ENCODE results near the gene TAAR2.
"Not testable (repeated sequence)": the region's sequence is repeated elsewhere in the genome, so short reads cannot be mapped to it uniquely, and the experiment has no call there.

TAAR2 gene

DNA sequence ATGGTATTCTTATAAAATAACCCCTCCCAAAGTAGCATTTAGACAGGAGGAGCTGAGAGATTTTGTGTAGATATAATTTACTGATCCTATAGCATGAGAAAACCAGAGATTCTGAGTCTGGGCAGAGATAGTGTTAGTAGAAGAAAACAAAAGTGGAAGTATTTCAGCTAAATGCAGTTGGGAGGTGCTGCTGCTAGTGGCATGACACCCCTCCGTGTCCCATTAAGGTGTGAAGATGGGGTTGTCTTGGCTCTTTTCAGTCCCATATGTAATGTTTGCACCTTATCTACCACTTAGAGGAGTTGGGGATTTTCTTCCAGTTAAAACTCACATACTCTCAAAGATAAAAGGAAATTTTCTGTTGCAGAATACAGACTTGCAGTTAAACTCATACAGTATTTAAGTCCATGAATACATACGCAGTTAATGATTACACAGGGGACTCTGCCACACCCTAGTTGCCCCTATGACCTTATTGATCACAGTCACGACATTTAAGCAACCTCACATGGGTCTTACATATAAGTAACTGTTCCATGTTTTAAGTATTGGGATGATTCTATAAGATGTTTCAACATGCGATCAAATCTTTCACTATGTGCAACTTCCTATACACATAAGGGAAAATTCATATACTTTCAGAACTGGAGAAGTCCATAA, 11.5 kb downstream of the TAAR2 start:
- no peak for DNase-seq (ENCODE audit: low read depth in 2 of 2)

- no peak for DNase-seq (ENCODE audit: low read depth in 2 of 2)
Observed at GRCh38 chr6:132611616-132612015, 12.5 kb downstream of the TAAR2 start.

- DNase-seq (ENCODE audit: low read depth in 2 of 2) = no peak
Observed at GRCh38 chr6:132607544-132608233, 16.4 kb downstream of the TAAR2 start.

- no peak for DNase-seq (ENCODE audit: low read depth in 2 of 2)
Observed at GRCh38 chr6:132604635-132605152, 19.4 kb downstream of the TAAR2 start.

DNA sequence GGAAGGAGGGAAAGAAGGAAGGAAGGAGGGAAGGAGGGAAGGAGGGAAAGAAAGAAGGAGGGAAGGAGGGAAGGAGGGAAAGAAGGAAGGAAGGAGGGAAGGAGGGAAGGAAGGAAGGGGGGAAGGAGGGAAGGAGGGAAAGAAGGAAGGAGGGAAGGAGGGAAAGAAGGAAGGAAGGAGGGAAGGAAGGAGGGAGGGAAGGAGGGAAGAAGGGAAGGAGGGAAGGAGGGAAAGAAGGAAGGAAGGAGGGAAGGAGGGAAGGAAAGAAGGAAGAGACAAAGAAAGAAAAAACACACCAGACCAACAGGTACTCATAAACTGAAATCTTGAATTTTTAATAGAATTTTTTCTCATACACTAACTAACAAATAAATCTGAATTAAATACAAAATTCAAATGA, 23.2 kb downstream of the TAAR2 start:
- DNase-seq (ENCODE audit: low read depth in 2 of 2) = not testable (repeated sequence)

GRCh38 chr6:132598473-132598872, 25.6 kb downstream of the TAAR2 start:
- DNase-seq (ENCODE audit: low read depth in 2 of 2) = no peak

DNA sequence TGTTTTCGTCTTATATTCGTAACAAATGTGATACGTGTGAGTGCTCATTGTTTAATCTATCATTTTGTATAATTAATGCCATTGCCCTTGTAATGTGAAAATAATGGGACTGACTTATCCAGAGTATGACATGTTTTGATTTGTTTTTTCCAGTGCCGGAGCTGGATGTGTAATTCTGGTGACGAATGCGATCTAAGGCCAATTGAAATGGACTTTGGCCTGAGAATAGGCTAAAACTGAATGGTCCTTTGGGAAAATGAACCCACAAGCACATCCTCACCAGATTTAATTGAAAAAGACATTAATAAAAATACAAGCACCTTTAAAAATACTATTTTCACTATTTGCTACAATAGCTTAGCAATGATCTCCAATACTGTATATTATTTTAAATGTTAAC, 27.9 kb downstream of the TAAR2 start:
- no peak for DNase-seq (ENCODE audit: low read depth in 2 of 2)

DNA sequence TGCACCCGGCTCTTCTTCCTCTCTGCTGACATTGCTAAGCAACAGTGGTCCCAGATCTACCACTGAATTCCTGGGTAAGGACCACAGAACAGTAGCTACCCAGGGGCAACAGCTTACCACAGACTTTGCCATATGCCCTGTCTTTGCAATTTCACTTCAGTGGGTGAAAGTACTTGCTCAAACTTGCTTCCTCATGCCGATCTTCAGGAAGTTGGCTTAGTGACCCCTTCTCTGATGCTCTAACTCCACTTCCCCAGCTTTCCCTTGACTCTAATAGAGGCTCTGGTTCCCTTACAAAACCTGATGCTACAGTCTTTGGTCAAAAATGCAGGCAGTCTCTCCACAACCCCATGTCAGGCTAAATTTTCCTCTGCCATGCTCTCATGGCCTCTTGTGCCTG, 31.2 kb downstream of the TAAR2 start:
- no peak for DNase-seq (ENCODE audit: low read depth in 2 of 2)

GRCh38 chr6:132590362-132590761, 33.7 kb downstream of the TAAR2 start:
- DNase-seq (ENCODE audit: low read depth in 2 of 2) = no peak

- no peak for DNase-seq (ENCODE audit: low read depth in 2 of 2)
Observed at GRCh38 chr6:132589454-132589853, 34.6 kb downstream of the TAAR2 start, which contains the start of gene TAAR5. Gene TAAR5, minus strand, starts transcription at chr6:132589741. Its CDS starts 55 bp downstream, at chr6:132589686.

DNA sequence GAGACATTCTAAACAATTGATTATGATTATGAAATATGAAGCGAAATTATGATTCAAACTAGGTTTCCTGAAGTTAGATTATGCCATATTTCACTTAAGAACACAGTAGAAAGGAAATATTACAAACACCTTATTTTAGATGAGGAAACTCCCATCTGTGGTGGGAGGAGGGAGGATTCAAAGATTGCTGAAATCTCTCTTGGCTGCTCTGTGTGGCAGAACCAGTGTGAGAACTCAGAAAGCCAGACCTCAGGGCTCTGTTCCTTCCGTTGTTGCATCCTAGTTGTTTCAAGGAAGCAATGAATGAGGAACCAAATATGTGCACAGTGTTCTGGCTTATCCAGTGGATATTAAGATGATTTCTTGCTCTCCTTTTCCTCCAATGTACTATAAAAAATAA, 36.7 kb downstream of the TAAR2 start:
- no peak for DNase-seq (ENCODE audit: low read depth in 2 of 2)

GRCh38 chr6:132584698-132585097, 39.4 kb downstream of the TAAR2 start:
- DNase-seq (ENCODE audit: low read depth in 2 of 2) = no peak

DNA sequence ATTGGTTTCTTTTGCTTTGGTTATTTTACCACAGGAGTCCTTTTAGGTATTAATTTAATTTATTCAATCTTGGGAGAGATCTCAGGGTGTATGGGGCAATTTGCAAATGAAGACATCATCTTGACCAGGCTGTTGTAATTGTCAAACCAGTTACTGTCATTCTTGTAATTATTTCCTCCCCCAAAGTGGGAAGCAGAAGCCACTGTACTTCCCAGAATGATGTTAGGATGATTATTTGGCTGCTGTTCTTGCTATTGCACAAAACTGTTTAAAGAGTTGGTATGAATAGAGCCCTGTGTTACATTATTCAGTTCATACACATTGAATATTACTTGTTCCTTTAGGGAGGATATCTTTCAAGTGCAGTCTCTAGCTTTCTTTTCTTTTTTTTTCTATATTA, 52.3 kb downstream of the TAAR2 start:
- no peak for DNase-seq (ENCODE audit: low read depth in 2 of 2)

GRCh38 chr6:132570221-132570777, 53.8 kb downstream of the TAAR2 start, which contains the start of gene TAAR6:
Gene TAAR6, plus strand, starts transcription at chr6:132570322. Its CDS starts 0 bp downstream, at chr6:132570322.
- DNase-seq (ENCODE audit: low read depth in 2 of 2) = no peak

- no peak for DNase-seq (ENCODE audit: low read depth in 2 of 2)
Observed at GRCh38 chr6:132569170-132569569, 54.9 kb downstream of the TAAR2 start.

GRCh38 chr6:132568611-132569010, 55.5 kb downstream of the TAAR2 start:
- DNase-seq (ENCODE audit: low read depth in 2 of 2) = no peak

GRCh38 chr6:132567566-132567965, 56.5 kb downstream of the TAAR2 start:
- DNase-seq (ENCODE audit: low read depth in 2 of 2) = no peak

Data from stimulated activated CD4-positive, alpha-beta T cell treated with anti-CD3 and anti-CD28 coated beads, Interleukin-1b, Interleukin-23, amount 100 ng/mL, for 4 hours (primary cell).